ENCODE data around the gene MRPL39.

DNA sequence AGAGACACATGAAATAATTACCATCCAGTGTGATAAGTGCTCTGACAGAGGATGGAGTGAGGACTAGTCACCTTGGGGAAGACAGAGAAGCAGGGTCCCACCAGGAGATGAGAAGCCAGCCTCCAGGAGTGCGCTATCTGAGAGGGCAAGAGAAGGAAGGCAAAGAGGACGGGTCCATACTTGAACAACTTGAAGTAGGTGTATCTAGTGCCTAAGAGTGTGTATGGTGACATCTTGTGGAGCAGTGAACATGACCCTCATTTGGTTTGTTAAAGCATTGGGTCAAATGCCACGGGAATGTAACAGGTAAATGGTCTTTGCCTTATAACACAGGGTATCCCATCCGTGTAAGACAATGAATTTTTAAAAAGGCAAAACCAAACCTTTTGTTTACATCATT is 39.8 kb downstream of the MRPL39 start:
- TF ChIP-seq, protein P1, sequence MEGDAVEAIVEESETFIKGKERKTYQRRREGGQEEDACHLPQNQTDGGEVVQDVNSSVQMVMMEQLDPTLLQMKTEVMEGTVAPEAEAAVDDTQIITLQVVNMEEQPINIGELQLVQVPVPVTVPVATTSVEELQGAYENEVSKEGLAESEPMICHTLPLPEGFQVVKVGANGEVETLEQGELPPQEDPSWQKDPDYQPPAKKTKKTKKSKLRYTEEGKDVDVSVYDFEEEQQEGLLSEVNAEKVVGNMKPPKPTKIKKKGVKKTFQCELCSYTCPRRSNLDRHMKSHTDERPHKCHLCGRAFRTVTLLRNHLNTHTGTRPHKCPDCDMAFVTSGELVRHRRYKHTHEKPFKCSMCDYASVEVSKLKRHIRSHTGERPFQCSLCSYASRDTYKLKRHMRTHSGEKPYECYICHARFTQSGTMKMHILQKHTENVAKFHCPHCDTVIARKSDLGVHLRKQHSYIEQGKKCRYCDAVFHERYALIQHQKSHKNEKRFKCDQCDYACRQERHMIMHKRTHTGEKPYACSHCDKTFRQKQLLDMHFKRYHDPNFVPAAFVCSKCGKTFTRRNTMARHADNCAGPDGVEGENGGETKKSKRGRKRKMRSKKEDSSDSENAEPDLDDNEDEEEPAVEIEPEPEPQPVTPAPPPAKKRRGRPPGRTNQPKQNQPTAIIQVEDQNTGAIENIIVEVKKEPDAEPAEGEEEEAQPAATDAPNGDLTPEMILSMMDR (IDR thresholded peaks at IDR 0.05; ENCODE audit: low read length), result no peak
- no peak for TF ChIP-seq EZH2phosphoT487 (IDR thresholded peaks at IDR 0.05; ENCODE audit: low read length)
